Measurements from ENCODE around the gene ST6GALNAC3. TPM values are rescaled to one million over a fixed set of nuclear protein-coding genes. Genes with fewer than 3 reads are reported as not detected.

The ST6GALNAC3 gene
- polyA plus RNA-seq, 4 donors: 27.3 to 102 (median 82.0) TPM

GRCh38 chr1:76402128-76402527 lies 327.6 kb downstream of the ST6GALNAC3 start:
- no peak for DNase-seq (ENCODE audit: low read depth in 4 of 4, low spot score in 3 of 4)

GRCh38 chr1:76408303-76408702 lies 333.8 kb downstream of the ST6GALNAC3 start:
- no peak for DNase-seq (ENCODE audit: low read depth in 4 of 4, low spot score in 3 of 4)

GRCh38 chr1:76410499-76410898 lies 336.0 kb downstream of the ST6GALNAC3 start:
- no peak for DNase-seq (ENCODE audit: low read depth in 4 of 4, low spot score in 3 of 4)

- DNase-seq (ENCODE audit: low read depth in 4 of 4, low spot score in 3 of 4): no peak
Measured at GRCh38 chr1:76418531-76418930, 344.0 kb downstream of the ST6GALNAC3 start.

GRCh38 chr1:76419603-76420002 lies 345.1 kb downstream of the ST6GALNAC3 start:
- no peak for DNase-seq (ENCODE audit: low read depth in 4 of 4, low spot score in 3 of 4)

- DNase-seq (ENCODE audit: low read depth in 4 of 4, low spot score in 3 of 4): no peak
Measured at GRCh38 chr1:76425201-76426145, 350.9 kb downstream of the ST6GALNAC3 start.

GRCh38 chr1:76426606-76427005 lies 352.1 kb downstream of the ST6GALNAC3 start:
- no peak for DNase-seq (ENCODE audit: low read depth in 4 of 4, low spot score in 3 of 4)

GRCh38 chr1:76428028-76428427 lies 353.5 kb downstream of the ST6GALNAC3 start:
- DNase-seq (ENCODE audit: low read depth in 4 of 4, low spot score in 3 of 4): no peak

- DNase-seq (ENCODE audit: low read depth in 4 of 4, low spot score in 3 of 4): no peak
Measured at GRCh38 chr1:76430531-76430930, 356.0 kb downstream of the ST6GALNAC3 start.

GRCh38 chr1:76433526-76433925 lies 359.0 kb downstream of the ST6GALNAC3 start:
- no peak for DNase-seq (ENCODE audit: low read depth in 4 of 4, low spot score in 3 of 4)

GRCh38 chr1:76443217-76443616 lies 368.7 kb downstream of the ST6GALNAC3 start:
- no peak for DNase-seq (ENCODE audit: low read depth in 4 of 4, low spot score in 3 of 4)

- DNase-seq (ENCODE audit: low read depth in 4 of 4, low spot score in 3 of 4): peak; percentile 12 to 39 (median 32)
Measured at GRCh38 chr1:76444773-76445172, 370.2 kb downstream of the ST6GALNAC3 start.

GRCh38 chr1:76450229-76450628 lies 375.7 kb downstream of the ST6GALNAC3 start:
- no peak for DNase-seq (ENCODE audit: low read depth in 4 of 4, low spot score in 3 of 4)

- DNase-seq (ENCODE audit: low read depth in 4 of 4, low spot score in 3 of 4): no peak
Measured at GRCh38 chr1:76463278-76463677, 388.7 kb downstream of the ST6GALNAC3 start.

- DNase-seq (ENCODE audit: low read depth in 4 of 4, low spot score in 3 of 4): no peak
Measured at GRCh38 chr1:76463849-76464248, 389.3 kb downstream of the ST6GALNAC3 start.

- no peak for DNase-seq (ENCODE audit: low read depth in 4 of 4, low spot score in 3 of 4)
Measured at GRCh38 chr1:76465030-76465429, 390.5 kb downstream of the ST6GALNAC3 start.

GRCh38 chr1:76470166-76470565 lies 395.6 kb downstream of the ST6GALNAC3 start:
- no peak for DNase-seq (ENCODE audit: low read depth in 4 of 4, low spot score in 3 of 4)

GRCh38 chr1:76471536-76471935 lies 397.0 kb downstream of the ST6GALNAC3 start:
- no peak for DNase-seq (ENCODE audit: low read depth in 4 of 4, low spot score in 3 of 4)

- DNase-seq (ENCODE audit: low read depth in 4 of 4, low spot score in 3 of 4): no peak
Measured at GRCh38 chr1:76473591-76473990, 399.0 kb downstream of the ST6GALNAC3 start.

- no peak for DNase-seq (ENCODE audit: low read depth in 4 of 4, low spot score in 3 of 4)
Measured at GRCh38 chr1:76474922-76475321, 400.4 kb downstream of the ST6GALNAC3 start.

- DNase-seq (ENCODE audit: low read depth in 4 of 4, low spot score in 3 of 4): no peak
Measured at GRCh38 chr1:76477156-76477555, 402.6 kb downstream of the ST6GALNAC3 start.

GRCh38 chr1:76480827-76481226 lies 406.3 kb downstream of the ST6GALNAC3 start:
- DNase-seq (ENCODE audit: low read depth in 4 of 4, low spot score in 3 of 4): no peak
